ENCODE results near the gene SETD5. TPM values are rescaled to one million over a fixed set of nuclear protein-coding genes. Genes with fewer than 3 reads are reported as not detected.

SETD5 gene
- total RNA-seq, 2 experiments from 2014 or later: 98.0 to 103 TPM

- H3K4me3 Mint-ChIP-seq: no peak overlapping the region
- H3K27ac Mint-ChIP-seq: no peak overlapping the region
- no peak for DNase-seq
- H3K27me3 Mint-ChIP-seq: no peaks in the 10 kb centered on the region
- intact Hi-C loops (cut with micrococcal nuclease): no loop called here
- ChIA-PET CTCF (interaction anchor here (1.0 kb wide), 1 partner anchor 20 kb away, joined by 3 read pairs; no protein-coding TSS in a partner anchor), POLR2A (interaction anchor here (0.9 kb wide), 1 partner anchor 22 kb away, joined by 3 read pairs; no protein-coding TSS in a partner anchor)
- no peaks in the 10 kb centered on the region for H3K9me3 Mint-ChIP-seq
- peaks cover 57% of the 10 kb centered on the region for H3K36me3 Mint-ChIP-seq
- H3K4me1 Mint-ChIP-seq (ENCODE audit: low read depth): peaks cover 24% of the 10 kb centered on the region
Measured at GRCh38 chr3:9373465-9373864, 23.9 kb upstream of the SETD5 start.

- intact Hi-C loops (cut with micrococcal nuclease): no loop called here
- no peak for DNase-seq
- CTCF ChIA-PET: interaction anchor here (2.2 kb wide), 1 partner anchor 24 kb away, joined by 8 read pairs; no protein-coding TSS in a partner anchor
- H3K36me3 Mint-ChIP-seq: peaks cover 53% of the 10 kb centered on the region
- POLR2A ChIA-PET: interaction anchor here (1.3 to 1.5 kb wide), 3 partner anchors 15 to 39 kb away, joined by 3 to 6 read pairs (median 4); partner anchors contain the start of gene THUMPD3
- peaks cover 17% of the 10 kb centered on the region for H3K4me1 Mint-ChIP-seq (ENCODE audit: low read depth)
- peak overlapping the region; percentile 21 for H3K27ac Mint-ChIP-seq
- H3K27me3 Mint-ChIP-seq: no peaks in the 10 kb centered on the region
- H3K4me3 Mint-ChIP-seq: no peak overlapping the region
- no peaks in the 10 kb centered on the region for H3K9me3 Mint-ChIP-seq
Measured at GRCh38 chr3:9377981-9378380, 19.4 kb upstream of the SETD5 start.

GRCh38 chr3:9379327-9379726, 18.1 kb upstream of the SETD5 start:
- no peak for DNase-seq
- ChIA-PET CTCF (interaction anchor here (1.1 kb wide), 1 partner anchor 20 kb away, joined by 3 read pairs; no protein-coding TSS in a partner anchor), POLR2A (interaction anchor here (1.5 kb wide), 1 partner anchor 16 kb away, joined by 3 read pairs; no protein-coding TSS in a partner anchor)
- Mint-ChIP-seq H3K4me1 (ENCODE audit: low read depth) (peaks cover 14% of the 10 kb centered on the region), H3K27me3 (no peaks in the 10 kb centered on the region), H3K4me3 (no peak overlapping the region), H3K36me3 (peaks cover 55% of the 10 kb centered on the region), H3K27ac (no peak overlapping the region), H3K9me3 (no peaks in the 10 kb centered on the region)
- intact Hi-C loops (cut with micrococcal nuclease): no loop called here

GRCh38 chr3:9380014-9380413, 17.4 kb upstream of the SETD5 start:
- Mint-ChIP-seq H3K27me3 (no peaks in the 10 kb centered on the region), H3K36me3 (peaks cover 53% of the 10 kb centered on the region), H3K9me3 (no peaks in the 10 kb centered on the region), H3K4me1 (ENCODE audit: low read depth) (peaks cover 14% of the 10 kb centered on the region), H3K27ac (no peak overlapping the region), H3K4me3 (no peak overlapping the region)
- intact Hi-C loops (cut with micrococcal nuclease): no loop called here
- POLR2A ChIA-PET: interaction anchor here (1.5 kb wide), 1 partner anchor 15 kb away, joined by 3 read pairs; no protein-coding TSS in a partner anchor
- CTCF ChIA-PET: interaction anchor here (1.1 kb wide), 1 partner anchor 19 kb away, joined by 3 read pairs; no protein-coding TSS in a partner anchor
- DNase-seq: no peak

- Mint-ChIP-seq H3K27ac (peak overlapping the region; percentile 30), H3K9me3 (no peaks in the 10 kb centered on the region), H3K4me3 (no peak overlapping the region), H3K4me1 (ENCODE audit: low read depth) (peaks cover 17% of the 10 kb centered on the region), H3K36me3 (peaks cover 52% of the 10 kb centered on the region), H3K27me3 (no peaks in the 10 kb centered on the region)
- DNase-seq: no peak
- intact Hi-C loops (cut with micrococcal nuclease): no loop called here
- CTCF ChIA-PET: interaction anchor here (1.1 kb wide), 1 partner anchor 32 kb away, joined by 3 read pairs; no protein-coding TSS in a partner anchor
- POLR2A ChIA-PET: interaction anchor here (0.9 to 2.3 kb wide), 4 partner anchors 10 to 21 kb away, joined by 3 to 9 read pairs (median 5); partner anchors contain the start of genes SETD5 and THUMPD3
Measured at GRCh38 chr3:9384141-9384828, 13.1 kb upstream of the SETD5 start.

GRCh38 chr3:9385187-9386077, 12.0 kb upstream of the SETD5 start:
- no peak overlapping the region for H3K27ac Mint-ChIP-seq
- H3K36me3 Mint-ChIP-seq: peaks cover 56% of the 10 kb centered on the region
- no peaks in the 10 kb centered on the region for H3K27me3 Mint-ChIP-seq
- peaks cover 22% of the 10 kb centered on the region for H3K4me1 Mint-ChIP-seq (ENCODE audit: low read depth)
- ChIA-PET POLR2A (interaction anchor here (1.2 kb wide), 1 partner anchor 10 kb away, joined by 3 read pairs; no protein-coding TSS in a partner anchor), CTCF (no interaction called here)
- no peak overlapping the region for H3K4me3 Mint-ChIP-seq
- intact Hi-C loops (cut with micrococcal nuclease): loop anchor here (5.0 kb wide), 1 partner anchor 37 kb away; no protein-coding TSS in a partner anchor
- H3K9me3 Mint-ChIP-seq: no peaks in the 10 kb centered on the region
- DNase-seq: no peak

- ChIA-PET CTCF (no interaction called here), POLR2A (no interaction called here)
- DNase-seq: no peak
- intact Hi-C loops (cut with micrococcal nuclease): loop anchor here (5.0 kb wide), 1 partner anchor 36 kb away; no protein-coding TSS in a partner anchor
- Mint-ChIP-seq H3K27me3 (no peaks in the 10 kb centered on the region), H3K9me3 (no peaks in the 10 kb centered on the region), H3K4me1 (ENCODE audit: low read depth) (peaks cover 28% of the 10 kb centered on the region), H3K4me3 (no peak overlapping the region), H3K36me3 (peaks cover 58% of the 10 kb centered on the region), H3K27ac (peak overlapping the region; percentile 45)
Measured at GRCh38 chr3:9386078-9386459, 11.3 kb upstream of the SETD5 start.

GRCh38 chr3:9386501-9387321, 10.7 kb upstream of the SETD5 start:
- H3K4me1 Mint-ChIP-seq (ENCODE audit: low read depth): peaks cover 31% of the 10 kb centered on the region
- H3K4me3 Mint-ChIP-seq: no peak overlapping the region
- H3K36me3 Mint-ChIP-seq: peaks cover 61% of the 10 kb centered on the region
- peak overlapping the region; percentile 60 for H3K27ac Mint-ChIP-seq
- POLR2A ChIA-PET: no interaction called here
- CTCF ChIA-PET: no interaction called here
- H3K27me3 Mint-ChIP-seq: no peaks in the 10 kb centered on the region
- intact Hi-C loops (cut with micrococcal nuclease): loop anchor here (5.0 kb wide), 1 partner anchor 36 kb away; no protein-coding TSS in a partner anchor
- H3K9me3 Mint-ChIP-seq: no peaks in the 10 kb centered on the region
- no peak for DNase-seq

- intact Hi-C loops (cut with micrococcal nuclease): loop anchor here (5.0 kb wide), 1 partner anchor 35 kb away; no protein-coding TSS in a partner anchor
- ChIA-PET POLR2A (no interaction called here), CTCF (no interaction called here)
- Mint-ChIP-seq H3K4me1 (ENCODE audit: low read depth) (peaks cover 36% of the 10 kb centered on the region), H3K27me3 (no peaks in the 10 kb centered on the region), H3K4me3 (no peak overlapping the region), H3K9me3 (no peaks in the 10 kb centered on the region), H3K27ac (peak overlapping the region; percentile 46), H3K36me3 (peaks cover 66% of the 10 kb centered on the region)
- no peak for DNase-seq
Measured at GRCh38 chr3:9387322-9387655, 10.1 kb upstream of the SETD5 start.

- no peak for DNase-seq
- POLR2A ChIA-PET: interaction anchor here (0.6 to 1.5 kb wide), 3 partner anchors 9 to 47 kb away, joined by 3 to 5 read pairs (median 4); partner anchors contain the start of gene THUMPD3
Measured at GRCh38 chr3:9388142-9388541, 9.3 kb upstream of the SETD5 start.

More at GRCh38 chr3:9388142-9388541, 9.3 kb upstream of the SETD5 start:
- H3K9me3 Mint-ChIP-seq: no peaks in the 10 kb centered on the region
- peaks cover 45% of the 10 kb centered on the region for H3K4me1 Mint-ChIP-seq (ENCODE audit: low read depth)
- H3K27ac Mint-ChIP-seq: no peak overlapping the region
- peaks cover 70% of the 10 kb centered on the region for H3K36me3 Mint-ChIP-seq
- no peak overlapping the region for H3K4me3 Mint-ChIP-seq
- no peaks in the 10 kb centered on the region for H3K27me3 Mint-ChIP-seq
- CTCF ChIA-PET: interaction anchor here (0.6 kb wide), 1 partner anchor 76 kb away, joined by 3 read pairs; no protein-coding TSS in a partner anchor
- intact Hi-C loops (cut with micrococcal nuclease): loop anchor here (5.0 kb wide), 1 partner anchor 34 kb away; no protein-coding TSS in a partner anchor
